GM12891 (cell line): ENCODE data around the gene HSF5.

Source experiments
- DNase-seq: peaks from one replicate; pipeline ENCODE4 v3.0.0; 2011; ENCODE audit warnings: low spot score; ENCODE audit not compliant: insufficient read length
- FAIRE-seq: peaks from 2 replicates; lab custom pipeline; 2011; peaks lifted over from hg19 to GRCh38; lab: Jason Lieb, UNC
- PAX5 ChIP-seq: IDR thresholded peaks from 2 replicates; pipeline ENCODE4 v1.6.1; 2011; ENCODE audit warnings: low read length, moderate library complexity, mild to moderate bottlenecking; ENCODE audit not compliant: insufficient read depth, severe bottlenecking
- POLR2A ChIP-seq: IDR thresholded peaks from 2 replicates; pipeline ENCODE4 v1.6.1; 2011; ENCODE audit warnings: low read depth, low read length, control low read depth
- POLR2AphosphoS5 ChIP-seq: IDR thresholded peaks from 2 replicates; pipeline ENCODE4 v1.6.1; 2011; ENCODE audit warnings: low read depth, low read length, control low read depth
- POU2F2 ChIP-seq: IDR thresholded peaks from 2 replicates; pipeline ENCODE4 v1.6.1; 2011; ENCODE audit warnings: low read depth, mild to moderate bottlenecking, control low read depth, low read length, moderate library complexity
- SPI1 ChIP-seq: IDR thresholded peaks from 2 replicates; pipeline ENCODE4 v1.6.1; 2011; ENCODE audit warnings: low read depth, low read length, control low read depth
- TAF1 ChIP-seq: IDR thresholded peaks from 2 replicates; pipeline ENCODE4 v1.6.1; 2011; ENCODE audit warnings: low read depth, low read length, control low read depth

HSF5 gene

GRCh38 chr17:58531122-58531521 is 42.9 kb upstream of the HSF5 start:
- FAIRE-seq (no peak), DNase-seq (no peak)
- no peak for TF ChIP-seq PAX5
- no peak for TF ChIP-seq POLR2AphosphoS5
- TF ChIP-seq TAF1, result no peak
- TF ChIP-seq POU2F2, result no peak
- no peak for TF ChIP-seq SPI1
- no peak for TF ChIP-seq POLR2A

DNA sequence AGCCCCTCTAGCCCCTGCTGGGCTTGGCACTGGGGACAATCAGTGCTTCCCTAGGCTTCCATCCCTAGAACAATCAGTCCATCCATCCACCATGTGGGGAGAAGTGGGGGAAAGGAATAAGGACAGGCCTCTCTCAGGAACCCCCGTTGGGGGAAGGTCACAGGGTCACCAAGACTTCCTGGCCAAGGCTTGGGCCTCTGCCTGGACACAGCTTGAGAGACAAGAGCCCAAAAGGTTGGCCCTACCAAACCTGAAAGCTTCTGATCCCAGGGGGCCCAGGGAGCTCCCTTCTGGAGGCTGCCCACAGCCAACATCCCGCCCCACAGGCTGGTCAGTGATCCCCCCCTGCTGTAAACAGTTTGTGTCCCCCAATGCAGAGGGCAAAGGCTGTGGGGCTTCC is 42.4 kb upstream of the HSF5 start:
- DNase-seq, result no peak
- TF ChIP-seq PAX5, result no peak
- no peak for TF ChIP-seq TAF1
- no peak for TF ChIP-seq POLR2A
- TF ChIP-seq POLR2AphosphoS5, result no peak
- no peak for FAIRE-seq

DNA sequence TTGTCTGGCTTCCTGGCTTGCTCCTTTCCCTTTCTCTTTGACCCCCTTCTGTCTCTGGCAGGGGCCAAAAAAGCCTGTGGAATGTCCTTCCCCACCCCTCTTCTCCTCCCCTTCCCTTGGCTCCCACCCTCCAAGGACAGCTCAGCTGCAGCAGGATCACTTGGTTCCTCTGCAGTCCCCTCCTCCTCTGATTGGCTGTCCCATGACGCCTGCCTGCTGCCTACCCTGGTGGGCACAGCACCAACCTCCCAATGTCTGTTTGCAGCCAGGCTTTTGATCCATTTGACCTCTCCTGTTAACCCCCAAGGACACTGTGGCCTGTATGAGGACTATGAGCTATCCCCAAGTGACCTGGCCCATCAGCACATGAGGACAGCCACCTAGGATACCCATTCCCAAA is 41.1 kb upstream of the HSF5 start:
- FAIRE-seq, result no peak
- no peak for DNase-seq
- no peak for TF ChIP-seq SPI1
- TF ChIP-seq POLR2A, result no peak
- no peak for TF ChIP-seq POLR2AphosphoS5
- no peak for TF ChIP-seq PAX5
- no peak for TF ChIP-seq TAF1
- no peak for TF ChIP-seq POU2F2

GRCh38 chr17:58528443-58528842 is 40.2 kb upstream of the HSF5 start:
- TF ChIP-seq SPI1 (no peak), POLR2A (no peak), POU2F2 (no peak), POLR2AphosphoS5 (no peak), TAF1 (no peak), PAX5 (no peak)
- no peak for FAIRE-seq
- no peak for DNase-seq

GRCh38 chr17:58527949-58528348 is 39.7 kb upstream of the HSF5 start:
- FAIRE-seq (no peak), DNase-seq (no peak)
- no peak for TF ChIP-seq POLR2A
- TF ChIP-seq SPI1, result no peak
- TF ChIP-seq PAX5, result no peak
- TF ChIP-seq POU2F2, result no peak
- no peak for TF ChIP-seq POLR2AphosphoS5

DNA sequence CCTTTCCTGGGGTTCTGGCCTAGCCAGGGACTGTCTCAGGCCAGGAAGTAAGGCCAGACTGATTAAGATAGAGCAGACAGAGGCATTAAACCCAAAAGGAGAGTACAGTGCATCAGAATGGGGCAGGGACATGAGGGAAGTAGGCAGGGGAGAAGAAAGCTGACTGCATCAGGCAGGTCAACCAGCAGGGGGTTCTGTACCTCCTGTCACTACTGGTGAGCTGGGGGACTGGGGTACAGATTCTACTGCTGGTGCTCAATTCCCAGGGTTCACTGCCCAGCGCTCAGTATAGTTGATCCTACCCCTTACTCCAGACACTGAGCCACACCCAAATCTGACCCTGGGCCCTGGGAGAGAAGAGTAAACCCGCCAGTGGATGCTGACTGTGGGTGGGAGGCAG is 39.1 kb upstream of the HSF5 start:
- no peak for TF ChIP-seq POLR2AphosphoS5
- TF ChIP-seq POU2F2, result no peak
- TF ChIP-seq POLR2A, result no peak
- no peak for TF ChIP-seq PAX5
- no peak for TF ChIP-seq TAF1
- TF ChIP-seq SPI1, result no peak
- no peak for FAIRE-seq
- DNase-seq, result no peak

- TF ChIP-seq POLR2AphosphoS5, result no peak
- TF ChIP-seq TAF1, result no peak
- no peak for TF ChIP-seq POU2F2
- TF ChIP-seq SPI1, result no peak
- TF ChIP-seq POLR2A, result no peak
- no peak for TF ChIP-seq PAX5
- no peak for DNase-seq
- no peak for FAIRE-seq
Observed at GRCh38 chr17:58525239-58525638, 37.0 kb upstream of the HSF5 start.

- no peak for FAIRE-seq
- DNase-seq, result no peak
- no peak for TF ChIP-seq POLR2AphosphoS5
- no peak for TF ChIP-seq SPI1
- no peak for TF ChIP-seq POU2F2
- TF ChIP-seq TAF1, result no peak
- no peak for TF ChIP-seq POLR2A
- no peak for TF ChIP-seq PAX5
Observed at GRCh38 chr17:58521680-58522079, 33.5 kb upstream of the HSF5 start.

DNA sequence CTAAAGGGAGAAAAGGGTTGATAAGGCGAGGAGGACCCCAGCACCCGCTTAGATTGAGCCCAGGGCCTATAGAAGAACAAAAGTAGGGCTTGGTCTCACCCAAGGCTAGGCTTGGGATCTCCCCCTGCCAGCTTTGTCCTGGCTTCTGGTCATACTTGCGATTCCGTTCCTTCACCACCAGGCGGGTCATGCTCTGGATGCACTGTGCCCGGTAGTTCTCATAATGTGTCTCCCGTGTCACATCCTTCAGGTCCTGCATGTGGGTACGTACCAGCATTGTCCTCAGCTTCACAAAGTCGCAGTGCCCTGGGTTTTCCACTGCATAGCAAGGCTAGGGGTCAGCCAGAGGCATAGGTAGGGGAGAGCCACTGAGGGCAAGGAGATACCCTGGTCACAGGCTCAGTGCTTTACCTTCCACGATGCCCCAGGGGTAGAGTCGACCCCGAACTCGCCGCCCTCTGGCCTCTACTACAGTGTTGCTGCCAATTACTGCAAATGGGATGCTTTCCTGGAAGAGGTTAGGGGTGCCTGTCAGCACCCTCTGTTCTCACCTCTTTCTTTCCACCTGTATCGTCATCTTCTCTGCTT is 32.7 kb upstream of the HSF5 start:
- FAIRE-seq, result peak; percentile 45
- no peak for DNase-seq
- TF ChIP-seq POU2F2 (no peak), SPI1 (no peak), PAX5 (no peak), POLR2A (no peak), POLR2AphosphoS5 (no peak), TAF1 (no peak)

DNA sequence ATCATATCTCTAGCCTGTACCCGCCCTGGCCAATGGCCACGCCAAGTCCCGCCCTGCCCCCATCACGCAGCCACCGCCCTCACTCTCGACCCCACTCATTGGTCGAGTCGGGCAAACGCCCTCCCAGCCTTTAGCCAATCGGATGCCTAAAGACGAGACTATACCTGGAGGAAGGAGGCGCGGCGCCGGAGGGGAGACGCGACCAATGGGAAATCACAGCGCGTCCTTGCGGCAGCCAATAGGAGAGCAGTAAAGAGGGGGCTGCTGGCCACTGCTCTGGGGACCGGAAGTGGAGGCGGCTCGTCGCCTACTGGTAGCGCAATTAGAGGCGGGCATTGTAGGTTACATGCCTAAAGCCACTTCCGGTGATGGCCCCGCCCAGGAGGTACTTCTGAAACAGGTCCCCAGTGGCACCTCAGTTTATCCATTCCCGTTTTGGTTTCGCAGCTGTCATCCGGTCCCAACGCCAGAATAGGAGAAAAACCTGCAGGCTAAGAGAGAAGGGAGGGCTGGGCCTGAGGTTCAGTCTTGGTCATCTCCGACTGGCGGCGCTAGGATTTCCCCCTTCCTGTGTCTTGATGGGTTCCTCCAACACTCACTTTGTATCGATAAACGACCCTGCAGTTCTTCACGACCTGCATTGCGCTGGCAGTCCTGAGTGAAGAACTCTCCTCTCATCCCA is 29.9 kb upstream of the HSF5 start:
- peak; percentile 98 for FAIRE-seq

More for the DNA sequence above, 29.9 kb upstream of the HSF5 start:
- TF ChIP-seq TAF1, result peak; percentile 85
- peak; percentile 82; the same call in 1 of the 2 replicates for TF ChIP-seq POU2F2
- TF ChIP-seq POLR2AphosphoS5, result no peak
- peak; percentile 53 for TF ChIP-seq POLR2A
- TF ChIP-seq PAX5, result no peak
- TF ChIP-seq SPI1, result no peak
- peak; percentile 93 for DNase-seq
